Neural progenitor cell (in vitro differentiated cells): ENCODE data around the gene STRN4. TPM values are rescaled to one million over a fixed set of nuclear protein-coding genes. Genes with fewer than 3 reads are reported as not detected.
A peak's percentile ranks its signal among the peaks of the same experiment; 100 is the strongest.

ENCODE experiments used
- DNase-seq: peaks from one replicate; pipeline ENCODE4 v3.0.0-alpha.2; 2016; ENCODE audit warnings: low spot score
- H2AFZ ChIP-seq: fragments of 200-600 bp; sonication (generic); replicated peaks from 2 replicates; pipeline ENCODE4 v1.6.1; 2016; ENCODE audit warnings: antibody characterized with exemption
- H3F3A ChIP-seq: fragments of 200-600 bp; sonication (generic); 2 replicates; pipeline ENCODE4 v1.6.1; 2016; ENCODE audit warnings: antibody characterized with exemption, low read depth
- H3K27ac ChIP-seq: fragments of 200-600 bp; sonication (generic); 2 replicates; pipeline ENCODE4 v1.5.1; 2016; ENCODE audit warnings: mild to moderate bottlenecking
- H3K27me3 ChIP-seq: fragments of 200-600 bp; sonication (generic); 2 replicates; pipeline ENCODE4 v1.6.1; 2016; ENCODE audit warnings: mild to moderate bottlenecking, moderate library complexity
- H3K36me3 ChIP-seq: fragments of 200-600 bp; sonication (generic); 2 replicates; pipeline ENCODE4 v1.5.1; 2016
- H3K4me1 ChIP-seq: fragments of 200-600 bp; sonication (generic); 2 replicates; pipeline ENCODE4 v1.6.1; 2016; ENCODE audit warnings: mixed run types
- H3K4me2 ChIP-seq: fragments of 200-600 bp; sonication (generic); 2 replicates; pipeline ENCODE4 v1.6.1; 2016
- H3K4me3 ChIP-seq: fragments of 200-600 bp; sonication (generic); 2 replicates; pipeline ENCODE4 v1.5.1; 2016
- H3K79me2 ChIP-seq: fragments of 200-600 bp; sonication (generic); 2 replicates; pipeline ENCODE4 v1.6.1; 2016; ENCODE audit warnings: low read depth
- H3K9ac ChIP-seq: fragments of 200-600 bp; sonication (generic); 2 replicates; pipeline ENCODE4 v1.6.1; 2016
- H3K9me3 ChIP-seq: fragments of 200-600 bp; sonication (generic); 2 replicates; pipeline ENCODE4 v1.5.1; 2016; ENCODE audit warnings: low read depth
- H4K20me1 ChIP-seq: fragments of 200-600 bp; sonication (generic); 2 replicates; pipeline ENCODE4 v1.6.1; 2016; ENCODE audit warnings: low read depth
- H3K27ac Mint-ChIP-seq: 3 replicates; pipeline ENCODE4 v1.8.0; 2021; ENCODE audit warnings: mixed read lengths
- H3K27me3 Mint-ChIP-seq: 2 replicates; pipeline ENCODE4 v1.8.0; 2022; ENCODE audit warnings: low read depth, mild to moderate bottlenecking, inconsistent platforms, moderate library complexity, mixed read lengths; ENCODE audit not compliant: insufficient read depth
- H3K36me3 Mint-ChIP-seq: 3 replicates; pipeline ENCODE4 v1.8.0; 2021; ENCODE audit warnings: mixed read lengths
- H3K4me1 Mint-ChIP-seq: 3 replicates; pipeline ENCODE4 v1.8.0; 2021; ENCODE audit warnings: mixed read lengths
- H3K4me3 Mint-ChIP-seq: 3 replicates; pipeline ENCODE4 v1.8.0; 2021; ENCODE audit warnings: mild to moderate bottlenecking, moderate library complexity, mixed read lengths
- H3K9me3 Mint-ChIP-seq: 3 replicates; pipeline ENCODE4 v1.8.0; 2020; ENCODE audit warnings: mixed read lengths
- CTCF ChIP-seq: fragments of 200-600 bp; sonication (generic); IDR thresholded peaks from 2 replicates; pipeline ENCODE4 v1.5.1; 2017; ENCODE audit warnings: antibody characterized with exemption, mild to moderate bottlenecking
- EZH2 ChIP-seq: fragments of 200-600 bp; sonication (generic); IDR thresholded peaks from 2 replicates; pipeline ENCODE4 v1.6.1; 2017; ENCODE audit warnings: antibody characterized with exemption, mild to moderate bottlenecking, moderate library complexity
- EZH2phosphoT487 ChIP-seq: fragments of 200-600 bp; sonication (generic); IDR thresholded peaks from 2 replicates; pipeline ENCODE4 v1.6.1; 2017; ENCODE audit warnings: antibody characterized with exemption
- total RNA-seq: library from RNA; depleted of rRNA; stranded (reverse); fragments of >200 nt; gene quantifications from 2 replicates; pipeline ENCODE4 v1.2.3, GENCODE V29; 2015; ENCODE audit warnings: low replicate concordance

The STRN4 gene
- total RNA-seq, 1 donor from 2014 or later, result 54.1 TPM

- Histone ChIP-seq H3K9ac (no peak overlapping the region), H3K9me3 (no peaks in the 10 kb centered on the region), H2AFZ (no peak overlapping the region), H4K20me1 (peaks cover 85% of the 10 kb centered on the region), H3K27me3 (no peaks in the 10 kb centered on the region), H3K4me2 (no peak overlapping the region), H3K36me3 (peaks cover 4% of the 10 kb centered on the region), H3K4me1 (no peaks in the 10 kb centered on the region), H3K4me3 (no peak overlapping the region), H3K27ac (no peak overlapping the region), H3K79me2 (peaks cover 91% of the 10 kb centered on the region), H3F3A (no peaks in the 10 kb centered on the region)
- no peak for DNase-seq
- Mint-ChIP-seq H3K4me1 (peaks cover 16% of the 10 kb centered on the region), H3K27ac (no peak overlapping the region), H3K27me3 (peaks cover 8% of the 10 kb centered on the region), H3K4me3 (no peak overlapping the region), H3K9me3 (no peaks in the 10 kb centered on the region), H3K36me3 (peaks cover 21% of the 10 kb centered on the region)
- TF ChIP-seq CTCF (no peak), EZH2phosphoT487 (no peak), EZH2 (no peak)
Measured at GRCh38 chr19:46737761-46738171, 8.5 kb downstream of the STRN4 start.

GRCh38 chr19:46737298-46737654 lies 9.0 kb downstream of the STRN4 start:
- Mint-ChIP-seq H3K4me1 (peaks cover 14% of the 10 kb centered on the region), H3K9me3 (no peaks in the 10 kb centered on the region), H3K36me3 (peaks cover 19% of the 10 kb centered on the region), H3K27ac (no peak overlapping the region), H3K27me3 (peaks cover 7% of the 10 kb centered on the region), H3K4me3 (no peak overlapping the region)
- Histone ChIP-seq H3K4me3 (no peak overlapping the region), H3K9me3 (no peaks in the 10 kb centered on the region), H3F3A (no peaks in the 10 kb centered on the region), H3K9ac (no peak overlapping the region), H3K27me3 (no peaks in the 10 kb centered on the region), H3K27ac (no peak overlapping the region), H3K4me2 (no peak overlapping the region), H3K79me2 (peaks cover 89% of the 10 kb centered on the region), H2AFZ (no peak overlapping the region), H3K36me3 (peaks cover 4% of the 10 kb centered on the region), H4K20me1 (peaks cover 85% of the 10 kb centered on the region), H3K4me1 (no peaks in the 10 kb centered on the region)
- TF ChIP-seq CTCF (no peak), EZH2 (no peak), EZH2phosphoT487 (no peak)
- no peak for DNase-seq

GRCh38 chr19:46736531-46737297 lies 9.5 kb downstream of the STRN4 start:
- H3K9me3 ChIP-seq, result no peaks in the 10 kb centered on the region
- H3K27me3 Mint-ChIP-seq, result peaks cover 8% of the 10 kb centered on the region
- no peak overlapping the region for H3K27ac Mint-ChIP-seq
- no peak overlapping the region for H2AFZ ChIP-seq
- DNase-seq, result peak; percentile 52
- peaks cover 4% of the 10 kb centered on the region for H3K36me3 ChIP-seq
- H3K4me1 ChIP-seq, result no peaks in the 10 kb centered on the region
- no peak overlapping the region for H3K27ac ChIP-seq
- no peaks in the 10 kb centered on the region for H3F3A ChIP-seq
- no peak overlapping the region for H3K4me3 ChIP-seq
- no peak overlapping the region for H3K4me2 ChIP-seq
- no peak overlapping the region for H3K4me3 Mint-ChIP-seq
- no peaks in the 10 kb centered on the region for H3K9me3 Mint-ChIP-seq
- H3K4me1 Mint-ChIP-seq, result peaks cover 8% of the 10 kb centered on the region
- TF ChIP-seq CTCF, result no peak
- no peak for TF ChIP-seq EZH2phosphoT487
- no peak for TF ChIP-seq EZH2
- no peak overlapping the region for H3K9ac ChIP-seq
- H3K36me3 Mint-ChIP-seq, result peaks cover 25% of the 10 kb centered on the region
- H3K27me3 ChIP-seq, result no peaks in the 10 kb centered on the region
- H4K20me1 ChIP-seq, result peaks cover 85% of the 10 kb centered on the region
- peaks cover 83% of the 10 kb centered on the region for H3K79me2 ChIP-seq
